ENCODE results near the gene NKD1. TPM values are rescaled to one million over a fixed set of nuclear protein-coding genes. Genes with fewer than 3 reads are reported as not detected.

The NKD1 gene
- total RNA-seq, 1 donor from 2014 or later = 31.3 TPM

GRCh38 chr16:50671644-50672260 lies 123.6 kb downstream of the NKD1 start:
- Mint-ChIP-seq H3K27ac (ENCODE audit: unreplicated experiment) (no peak overlapping the region), H3K9me3 (ENCODE audit: unreplicated experiment) (peaks cover 13% of the 10 kb centered on the region), H3K36me3 (ENCODE audit: unreplicated experiment) (peaks cover 21% of the 10 kb centered on the region), H3K27me3 (ENCODE audit: unreplicated experiment) (peaks cover 6% of the 10 kb centered on the region), H3K4me1 (ENCODE audit: low read depth, unreplicated experiment) (peaks cover 6% of the 10 kb centered on the region), H3K4me3 (ENCODE audit: unreplicated experiment) (no peak overlapping the region)
- TF ChIP-seq CTCF (IDR thresholded peaks at IDR 0.05; ENCODE audit: partially characterized antibody, unreplicated experiment) = peak; percentile 76
- DNase-seq = peak; percentile 53

- peaks cover 11% of the 10 kb centered on the region for H3K9me3 Mint-ChIP-seq (ENCODE audit: unreplicated experiment)
- H3K27ac Mint-ChIP-seq (ENCODE audit: unreplicated experiment) = no peak overlapping the region
- H3K4me1 Mint-ChIP-seq (ENCODE audit: low read depth, unreplicated experiment) = no peaks in the 10 kb centered on the region
- TF ChIP-seq CTCF (IDR thresholded peaks at IDR 0.05; ENCODE audit: partially characterized antibody, unreplicated experiment) = no peak
- H3K36me3 Mint-ChIP-seq (ENCODE audit: unreplicated experiment) = peaks cover 21% of the 10 kb centered on the region
- no peak for DNase-seq
- peaks cover under 1% of the 10 kb centered on the region for H3K27me3 Mint-ChIP-seq (ENCODE audit: unreplicated experiment)
- H3K4me3 Mint-ChIP-seq (ENCODE audit: unreplicated experiment) = no peak overlapping the region
Measured at GRCh38 chr16:50673496-50674275, 125.5 kb downstream of the NKD1 start.

- H3K9me3 Mint-ChIP-seq (ENCODE audit: unreplicated experiment) = peaks cover 14% of the 10 kb centered on the region
- TF ChIP-seq CTCF (IDR thresholded peaks at IDR 0.05; ENCODE audit: partially characterized antibody, unreplicated experiment) = no peak
- peaks cover 3% of the 10 kb centered on the region for H3K27me3 Mint-ChIP-seq (ENCODE audit: unreplicated experiment)
- no peak for DNase-seq
- H3K36me3 Mint-ChIP-seq (ENCODE audit: unreplicated experiment) = peaks cover 21% of the 10 kb centered on the region
- H3K4me1 Mint-ChIP-seq (ENCODE audit: low read depth, unreplicated experiment) = no peaks in the 10 kb centered on the region
- no peak overlapping the region for H3K27ac Mint-ChIP-seq (ENCODE audit: unreplicated experiment)
- no peak overlapping the region for H3K4me3 Mint-ChIP-seq (ENCODE audit: unreplicated experiment)
Measured at GRCh38 chr16:50674831-50675230, 126.6 kb downstream of the NKD1 start.

GRCh38 chr16:50675686-50676610 lies 127.8 kb downstream of the NKD1 start:
- H3K4me1 Mint-ChIP-seq (ENCODE audit: low read depth, unreplicated experiment) = no peaks in the 10 kb centered on the region
- TF ChIP-seq CTCF (IDR thresholded peaks at IDR 0.05; ENCODE audit: partially characterized antibody, unreplicated experiment) = no peak
- no peak overlapping the region for H3K4me3 Mint-ChIP-seq (ENCODE audit: unreplicated experiment)
- H3K27ac Mint-ChIP-seq (ENCODE audit: unreplicated experiment) = no peak overlapping the region
- no peak for DNase-seq
- H3K27me3 Mint-ChIP-seq (ENCODE audit: unreplicated experiment) = peaks cover 3% of the 10 kb centered on the region
- peaks cover 14% of the 10 kb centered on the region for H3K9me3 Mint-ChIP-seq (ENCODE audit: unreplicated experiment)
- peaks cover 21% of the 10 kb centered on the region for H3K36me3 Mint-ChIP-seq (ENCODE audit: unreplicated experiment)
